ENCODE results near the gene ZFAND3.

DNA sequence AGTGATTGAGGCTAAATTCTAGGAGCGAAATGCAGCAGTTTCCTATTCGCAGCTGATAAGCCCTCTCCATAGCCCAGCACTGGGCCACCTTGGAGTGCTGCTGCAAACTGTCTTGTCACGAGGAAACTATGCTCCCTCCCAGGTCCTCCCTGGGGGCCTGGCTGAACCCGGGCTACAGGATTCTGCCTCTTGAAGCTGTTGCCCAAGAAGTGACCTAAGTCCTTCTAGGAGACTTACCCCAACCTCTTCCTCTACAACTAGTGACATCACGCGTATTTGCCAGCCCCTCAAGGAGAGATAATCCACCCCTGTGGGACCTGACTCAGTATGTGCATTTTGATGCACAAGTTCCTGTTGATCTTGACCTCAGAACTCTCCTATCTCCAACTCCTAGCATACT, 26.5 kb upstream of the ZFAND3 start:
- TF ChIP-seq EZH2 (IDR thresholded peaks at IDR 0.05; ENCODE audit: borderline replicate concordance, low read depth, low read length, poor library complexity, severe bottlenecking) = no peak
- TF ChIP-seq, protein P1, sequence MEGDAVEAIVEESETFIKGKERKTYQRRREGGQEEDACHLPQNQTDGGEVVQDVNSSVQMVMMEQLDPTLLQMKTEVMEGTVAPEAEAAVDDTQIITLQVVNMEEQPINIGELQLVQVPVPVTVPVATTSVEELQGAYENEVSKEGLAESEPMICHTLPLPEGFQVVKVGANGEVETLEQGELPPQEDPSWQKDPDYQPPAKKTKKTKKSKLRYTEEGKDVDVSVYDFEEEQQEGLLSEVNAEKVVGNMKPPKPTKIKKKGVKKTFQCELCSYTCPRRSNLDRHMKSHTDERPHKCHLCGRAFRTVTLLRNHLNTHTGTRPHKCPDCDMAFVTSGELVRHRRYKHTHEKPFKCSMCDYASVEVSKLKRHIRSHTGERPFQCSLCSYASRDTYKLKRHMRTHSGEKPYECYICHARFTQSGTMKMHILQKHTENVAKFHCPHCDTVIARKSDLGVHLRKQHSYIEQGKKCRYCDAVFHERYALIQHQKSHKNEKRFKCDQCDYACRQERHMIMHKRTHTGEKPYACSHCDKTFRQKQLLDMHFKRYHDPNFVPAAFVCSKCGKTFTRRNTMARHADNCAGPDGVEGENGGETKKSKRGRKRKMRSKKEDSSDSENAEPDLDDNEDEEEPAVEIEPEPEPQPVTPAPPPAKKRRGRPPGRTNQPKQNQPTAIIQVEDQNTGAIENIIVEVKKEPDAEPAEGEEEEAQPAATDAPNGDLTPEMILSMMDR (conservative IDR thresholded peaks at IDR 0.05; ENCODE audit: low read depth, low read length) = no peak
